Ascending aorta (tissue), 2 donors: Measurements from ENCODE around the gene GNAT2. TPM values are rescaled to one million over a fixed set of nuclear protein-coding genes. Genes with fewer than 3 reads are reported as not detected.

ENCODE experiments used
- DNase-seq, 2 donors: peaks; one replicate each; pipeline ENCODE4 v3.0.0-alpha.2; 2019; ENCODE audit warnings: low spot score in 2 of 2
- H3K27ac ChIP-seq, 2 donors: fragments of 200-600 bp; sonication (generic); one replicate each; pipeline ENCODE4 v1.5.1; 2016 to 2017; ENCODE audit warnings: mild to moderate bottlenecking in 1 of 2
- H3K27me3 ChIP-seq: fragments of 200-600 bp; sonication (generic); one replicate; pipeline ENCODE4 v1.5.1; 2017
- H3K36me3 ChIP-seq, 2 donors: fragments of 200-600 bp; sonication (generic); one replicate each; pipeline ENCODE4 v1.5.1; 2016
- H3K4me1 ChIP-seq, 2 donors: fragments of 200-600 bp; sonication (generic); one replicate each; pipeline ENCODE4 v1.5.1; 2016 to 2017; ENCODE audit warnings: mild to moderate bottlenecking in 1 of 2
- H3K4me3 ChIP-seq, 2 donors: fragments of 200-600 bp; sonication (generic); one replicate each; pipeline ENCODE4 v1.5.1; 2016 to 2017; ENCODE audit warnings: mild to moderate bottlenecking in 1 of 2
- H3K9me3 ChIP-seq, 2 donors: fragments of 200-600 bp; sonication (generic); one replicate each; pipeline ENCODE4 v1.5.1; 2016
- intact Hi-C: fragments of 100-400 bp; cut with DNase I; formaldehyde crosslinking; loops from one replicate; pipeline ENCODE4 v1.15.1; 2023
- total RNA-seq: library from RNA; depleted of rRNA; stranded (reverse); fragments of >200 nt; gene quantifications from one replicate; pipeline ENCODE4 v1.1.0, GENCODE V29; 2016
- TF ChIP-seq, protein P1 (sequence below), 3 experiments: fragments of 200-600 bp in 2 of 3; fragments of 450-650 bp in 1 of 3; sonication (generic) in 2 of 3; IDR thresholded peaks; one replicate each; pipeline ENCODE4 v1.5.1; 2016 to 2019; ENCODE audit warnings: antibody characterized with exemption in 3 of 3, mild to moderate bottlenecking in 1 of 3, moderate library complexity in 1 of 3

Gene GNAT2
- total RNA-seq, 1 donor from 2014 or later, result not detected

- Histone ChIP-seq H3K4me1 (no peaks in the 10 kb centered on the region), H3K4me3 (no peak overlapping the region), H3K36me3 (peaks cover 49 to 71% of the 10 kb centered on the region in 2 donors), H3K27me3 (no peaks in the 10 kb centered on the region), H3K9me3 (no peaks in the 10 kb centered on the region), H3K27ac (no peak overlapping the region)
- intact Hi-C loops, result no loop called here
- no peak for DNase-seq
- TF ChIP-seq, protein P1, sequence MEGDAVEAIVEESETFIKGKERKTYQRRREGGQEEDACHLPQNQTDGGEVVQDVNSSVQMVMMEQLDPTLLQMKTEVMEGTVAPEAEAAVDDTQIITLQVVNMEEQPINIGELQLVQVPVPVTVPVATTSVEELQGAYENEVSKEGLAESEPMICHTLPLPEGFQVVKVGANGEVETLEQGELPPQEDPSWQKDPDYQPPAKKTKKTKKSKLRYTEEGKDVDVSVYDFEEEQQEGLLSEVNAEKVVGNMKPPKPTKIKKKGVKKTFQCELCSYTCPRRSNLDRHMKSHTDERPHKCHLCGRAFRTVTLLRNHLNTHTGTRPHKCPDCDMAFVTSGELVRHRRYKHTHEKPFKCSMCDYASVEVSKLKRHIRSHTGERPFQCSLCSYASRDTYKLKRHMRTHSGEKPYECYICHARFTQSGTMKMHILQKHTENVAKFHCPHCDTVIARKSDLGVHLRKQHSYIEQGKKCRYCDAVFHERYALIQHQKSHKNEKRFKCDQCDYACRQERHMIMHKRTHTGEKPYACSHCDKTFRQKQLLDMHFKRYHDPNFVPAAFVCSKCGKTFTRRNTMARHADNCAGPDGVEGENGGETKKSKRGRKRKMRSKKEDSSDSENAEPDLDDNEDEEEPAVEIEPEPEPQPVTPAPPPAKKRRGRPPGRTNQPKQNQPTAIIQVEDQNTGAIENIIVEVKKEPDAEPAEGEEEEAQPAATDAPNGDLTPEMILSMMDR (IDR thresholded peaks at IDR 0.05), result no peak
Measured at GRCh38 chr1:109589679-109590078, 29.7 kb downstream of the GNAT2 start.

- TF ChIP-seq, protein P1 (IDR thresholded peaks at IDR 0.05), result no peak
- DNase-seq, result no peak
- H3K27ac ChIP-seq, result no peak overlapping the region
- no peaks in the 10 kb centered on the region for H3K9me3 ChIP-seq
- peaks cover 54 to 72% of the 10 kb centered on the region in 2 donors for H3K36me3 ChIP-seq
- H3K4me1 ChIP-seq, result no peaks in the 10 kb centered on the region
- intact Hi-C loops, result no loop called here
- H3K27me3 ChIP-seq, result no peaks in the 10 kb centered on the region
- no peak overlapping the region for H3K4me3 ChIP-seq
Measured at GRCh38 chr1:109589177-109589576, 30.2 kb downstream of the GNAT2 start.

GRCh38 chr1:109586055-109586454 is 33.4 kb downstream of the GNAT2 start:
- H3K36me3 ChIP-seq, result peaks cover 44 to 78% of the 10 kb centered on the region in 2 donors
- TF ChIP-seq, protein P1 (IDR thresholded peaks at IDR 0.05), result no peak
- H3K9me3 ChIP-seq, result no peaks in the 10 kb centered on the region
- no peak overlapping the region for H3K27ac ChIP-seq
- H3K4me1 ChIP-seq, result no peaks in the 10 kb centered on the region
- no peak for DNase-seq
- H3K4me3 ChIP-seq, result no peak overlapping the region
- H3K27me3 ChIP-seq, result no peaks in the 10 kb centered on the region
- intact Hi-C loops, result no loop called here

GRCh38 chr1:109584766-109585165 is 34.6 kb downstream of the GNAT2 start:
- Histone ChIP-seq H3K27me3 (no peaks in the 10 kb centered on the region), H3K36me3 (peaks cover 44 to 81% of the 10 kb centered on the region in 2 donors), H3K4me1 (no peaks in the 10 kb centered on the region), H3K4me3 (no peak overlapping the region), H3K9me3 (no peaks in the 10 kb centered on the region), H3K27ac (no peak overlapping the region)
- TF ChIP-seq, protein P1 (IDR thresholded peaks at IDR 0.05), result no peak
- no peak for DNase-seq
- intact Hi-C loops, result no loop called here

DNA sequence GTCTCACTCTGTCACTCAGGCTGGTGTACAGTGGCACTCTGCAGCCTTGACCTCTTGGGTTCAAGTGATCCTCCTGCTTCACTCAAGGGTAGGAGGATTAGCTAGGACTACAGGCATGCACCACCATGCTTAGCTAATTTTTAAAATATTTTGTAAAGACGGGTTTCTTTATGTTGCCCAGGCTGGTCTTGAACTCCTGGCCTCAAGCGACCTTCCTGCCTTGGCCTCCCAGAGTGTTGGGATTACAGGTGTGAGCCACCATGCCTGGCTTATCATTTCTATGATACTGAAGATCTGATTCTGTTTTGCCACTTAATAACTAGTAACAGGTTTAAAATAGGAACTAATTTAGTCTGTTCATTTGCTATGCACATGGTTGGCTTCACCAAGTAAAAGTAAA is 37.4 kb downstream of the GNAT2 start:
- Histone ChIP-seq H3K36me3 (peaks cover 42 to 63% of the 10 kb centered on the region in 2 donors), H3K4me1 (peaks cover 3 to 14% of the 10 kb centered on the region in 2 donors), H3K27ac (no peak overlapping the region), H3K27me3 (no peaks in the 10 kb centered on the region), H3K9me3 (no peaks in the 10 kb centered on the region), H3K4me3 (no peak overlapping the region)
- no peak for DNase-seq
- TF ChIP-seq, protein P1 (IDR thresholded peaks at IDR 0.05), result no peak
- intact Hi-C loops, result no loop called here

GRCh38 chr1:109579491-109579890 is 39.9 kb downstream of the GNAT2 start:
- Histone ChIP-seq H3K27ac (peak overlapping the region; percentile 77 to 79), H3K4me1 (peaks cover 3 to 14% of the 10 kb centered on the region in 2 donors), H3K36me3 (peaks cover 20 to 48% of the 10 kb centered on the region in 2 donors), H3K9me3 (no peaks in the 10 kb centered on the region), H3K27me3 (no peaks in the 10 kb centered on the region), H3K4me3 (no peak overlapping the region)
- TF ChIP-seq, protein P1 (IDR thresholded peaks at IDR 0.05), result no peak
- intact Hi-C loops, result no loop called here
- no peak for DNase-seq
